Measurements from ENCODE around the gene APOF.

DNA sequence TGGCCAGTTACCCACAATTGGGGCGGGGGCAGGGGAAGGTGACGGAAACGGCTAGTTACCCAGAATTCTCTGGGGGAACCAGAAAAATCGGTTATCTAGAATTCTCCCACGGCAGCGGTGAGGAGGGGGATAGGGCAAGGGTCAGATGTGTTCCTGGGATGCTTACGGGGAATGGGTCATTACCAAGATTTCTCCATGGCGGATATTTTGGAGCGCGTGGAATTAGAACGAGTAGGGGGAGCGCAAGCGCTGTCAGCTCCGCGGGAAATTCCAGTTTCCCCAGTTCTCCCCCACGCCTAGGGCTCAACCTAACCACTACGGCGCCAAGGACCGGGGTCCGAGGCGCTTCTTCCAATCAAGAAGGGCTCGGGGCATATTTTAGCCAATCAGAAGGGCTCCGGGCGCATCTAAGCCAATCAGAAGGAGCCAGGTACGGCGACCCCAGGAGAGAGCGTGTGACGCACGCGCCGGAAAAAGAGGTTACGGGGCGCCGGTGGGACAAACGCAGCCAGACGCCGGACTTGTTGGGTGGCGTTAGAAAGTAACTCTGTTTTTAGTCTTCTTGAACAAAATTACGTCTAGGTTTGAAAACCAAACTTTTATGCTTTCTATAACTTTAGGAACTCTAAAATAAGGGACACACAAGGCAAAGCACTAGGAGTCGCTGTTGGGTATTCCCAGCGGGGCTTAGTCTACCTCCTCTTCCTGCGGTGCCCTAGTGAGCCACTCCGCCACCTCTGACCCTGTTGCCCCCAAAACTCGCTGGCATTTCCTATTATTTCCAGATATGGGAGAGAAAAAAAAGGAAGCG is 28.8 kb downstream of the APOF start, which contains the start of gene PAN2:
- TF ChIP-seq, protein P1, sequence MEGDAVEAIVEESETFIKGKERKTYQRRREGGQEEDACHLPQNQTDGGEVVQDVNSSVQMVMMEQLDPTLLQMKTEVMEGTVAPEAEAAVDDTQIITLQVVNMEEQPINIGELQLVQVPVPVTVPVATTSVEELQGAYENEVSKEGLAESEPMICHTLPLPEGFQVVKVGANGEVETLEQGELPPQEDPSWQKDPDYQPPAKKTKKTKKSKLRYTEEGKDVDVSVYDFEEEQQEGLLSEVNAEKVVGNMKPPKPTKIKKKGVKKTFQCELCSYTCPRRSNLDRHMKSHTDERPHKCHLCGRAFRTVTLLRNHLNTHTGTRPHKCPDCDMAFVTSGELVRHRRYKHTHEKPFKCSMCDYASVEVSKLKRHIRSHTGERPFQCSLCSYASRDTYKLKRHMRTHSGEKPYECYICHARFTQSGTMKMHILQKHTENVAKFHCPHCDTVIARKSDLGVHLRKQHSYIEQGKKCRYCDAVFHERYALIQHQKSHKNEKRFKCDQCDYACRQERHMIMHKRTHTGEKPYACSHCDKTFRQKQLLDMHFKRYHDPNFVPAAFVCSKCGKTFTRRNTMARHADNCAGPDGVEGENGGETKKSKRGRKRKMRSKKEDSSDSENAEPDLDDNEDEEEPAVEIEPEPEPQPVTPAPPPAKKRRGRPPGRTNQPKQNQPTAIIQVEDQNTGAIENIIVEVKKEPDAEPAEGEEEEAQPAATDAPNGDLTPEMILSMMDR (IDR thresholded peaks at IDR 0.05; ENCODE audit: insufficient read depth, low read length): peak; percentile 37
- TF ChIP-seq, protein P2, sequence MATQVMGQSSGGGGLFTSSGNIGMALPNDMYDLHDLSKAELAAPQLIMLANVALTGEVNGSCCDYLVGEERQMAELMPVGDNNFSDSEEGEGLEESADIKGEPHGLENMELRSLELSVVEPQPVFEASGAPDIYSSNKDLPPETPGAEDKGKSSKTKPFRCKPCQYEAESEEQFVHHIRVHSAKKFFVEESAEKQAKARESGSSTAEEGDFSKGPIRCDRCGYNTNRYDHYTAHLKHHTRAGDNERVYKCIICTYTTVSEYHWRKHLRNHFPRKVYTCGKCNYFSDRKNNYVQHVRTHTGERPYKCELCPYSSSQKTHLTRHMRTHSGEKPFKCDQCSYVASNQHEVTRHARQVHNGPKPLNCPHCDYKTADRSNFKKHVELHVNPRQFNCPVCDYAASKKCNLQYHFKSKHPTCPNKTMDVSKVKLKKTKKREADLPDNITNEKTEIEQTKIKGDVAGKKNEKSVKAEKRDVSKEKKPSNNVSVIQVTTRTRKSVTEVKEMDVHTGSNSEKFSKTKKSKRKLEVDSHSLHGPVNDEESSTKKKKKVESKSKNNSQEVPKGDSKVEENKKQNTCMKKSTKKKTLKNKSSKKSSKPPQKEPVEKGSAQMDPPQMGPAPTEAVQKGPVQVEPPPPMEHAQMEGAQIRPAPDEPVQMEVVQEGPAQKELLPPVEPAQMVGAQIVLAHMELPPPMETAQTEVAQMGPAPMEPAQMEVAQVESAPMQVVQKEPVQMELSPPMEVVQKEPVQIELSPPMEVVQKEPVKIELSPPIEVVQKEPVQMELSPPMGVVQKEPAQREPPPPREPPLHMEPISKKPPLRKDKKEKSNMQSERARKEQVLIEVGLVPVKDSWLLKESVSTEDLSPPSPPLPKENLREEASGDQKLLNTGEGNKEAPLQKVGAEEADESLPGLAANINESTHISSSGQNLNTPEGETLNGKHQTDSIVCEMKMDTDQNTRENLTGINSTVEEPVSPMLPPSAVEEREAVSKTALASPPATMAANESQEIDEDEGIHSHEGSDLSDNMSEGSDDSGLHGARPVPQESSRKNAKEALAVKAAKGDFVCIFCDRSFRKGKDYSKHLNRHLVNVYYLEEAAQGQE (IDR thresholded peaks at IDR 0.05; ENCODE audit: insufficient replicate concordance, low read depth): no peak
- TF ChIP-seq POLR2AphosphoS5 (IDR thresholded peaks at IDR 0.05; ENCODE audit: low read depth): peak; percentile 89
- peak; percentile 55; the same call in 1 of the 2 replicates for TF ChIP-seq GABPA (IDR thresholded peaks at IDR 0.05; ENCODE audit: low read depth)

Data from HL-60 (cell line).